IMR-90 (cell line): ENCODE results near the gene SPRR3. TPM values are rescaled to one million over a fixed set of nuclear protein-coding genes. Genes with fewer than 3 reads are reported as not detected.

Experiments
- ATAC-seq: fragments of 200-7000 bp; cut with Tn5 transposase; 2 replicates; pipeline ENCODE4 v1.9.1; 2020; ENCODE audit warnings: low read depth, mild to moderate bottlenecking, moderate library complexity
- BruUV-seq: library from RNA; stranded (reverse); fragments of 400-500 nt; replicated peaks from 2 replicates; lab custom pipeline; 2021; lab: Mats Ljungman, UMichigan
- CTCF ChIA-PET: fragments of 300-600 bp; formaldehyde crosslinking; extraction: SDS; loops from one replicate; lab custom pipeline; 2021; ENCODE audit warnings: antibody characterized with exemption; lab: Yijun Ruan, JAX
- POLR2A ChIA-PET: fragments of 300-600 bp; sonication (Branson Sonifier 250); formaldehyde crosslinking; loops from one replicate; lab custom pipeline; 2022; ENCODE audit warnings: antibody characterized with exemption; ENCODE audit not compliant: unreplicated experiment; lab: Charles Lee
- DNase-seq: peaks from one replicate; pipeline ENCODE4 v3.0.0; 2013
- H2AFZ ChIP-seq: replicated peaks from 2 replicates; pipeline ENCODE3; 2013; ENCODE audit warnings: low read length, mild to moderate bottlenecking; ENCODE audit not compliant: poor library complexity
- H2AK5ac ChIP-seq: 2 replicates; pipeline ENCODE4 v1.6.1; 2013; ENCODE audit warnings: low read depth, low read length, inconsistent platforms
- H2AK9ac ChIP-seq: replicated peaks from 2 replicates; pipeline ENCODE3; 2013; ENCODE audit warnings: mild to moderate bottlenecking, low read depth, low read length, moderate library complexity; ENCODE audit not compliant: poor library complexity
- H2BK120ac ChIP-seq: 2 replicates; pipeline ENCODE4 v1.6.1; 2013; ENCODE audit warnings: low read depth, low read length, inconsistent platforms
- H2BK15ac ChIP-seq: 3 replicates; pipeline ENCODE4 v1.6.1; 2013; ENCODE audit warnings: low read depth, low read length, inconsistent platforms
- H2BK20ac ChIP-seq: 2 replicates; pipeline ENCODE4 v1.6.1; 2013; ENCODE audit warnings: low read depth, mild to moderate bottlenecking, inconsistent platforms, low read length, moderate library complexity
- H2BK5ac ChIP-seq: 2 replicates; pipeline ENCODE4 v1.6.1; 2013; ENCODE audit warnings: mild to moderate bottlenecking, low read depth, low read length, inconsistent platforms; ENCODE audit not compliant: poor library complexity, severe bottlenecking
- H3K14ac ChIP-seq: replicated peaks from 2 replicates; pipeline ENCODE4 v1.6.1; 2013; ENCODE audit warnings: low read depth, low read length, inconsistent platforms
- H3K18ac ChIP-seq: 2 replicates; pipeline ENCODE4 v1.6.1; 2013; ENCODE audit warnings: low read depth, low read length, control low read depth
- H3K23ac ChIP-seq: 2 replicates; pipeline ENCODE4 v1.6.1; 2013; ENCODE audit warnings: low read depth, low read length, inconsistent platforms
- H3K27ac ChIP-seq: 2 replicates; pipeline ENCODE4 v1.5.1; 2013; ENCODE audit warnings: mild to moderate bottlenecking, control low read depth, low read length; ENCODE audit not compliant: insufficient read depth
- H3K27me3 ChIP-seq: 2 replicates; pipeline ENCODE4 v1.6.1; 2013; ENCODE audit warnings: low read length; ENCODE audit not compliant: control insufficient read depth, insufficient read depth
- H3K36me3 ChIP-seq: 2 replicates; pipeline ENCODE4 v1.6.1; 2013; ENCODE audit warnings: low read length, mixed read lengths; ENCODE audit not compliant: control insufficient read depth, insufficient read depth
- H3K4ac ChIP-seq: 2 replicates; pipeline ENCODE4 v1.6.1; 2013; ENCODE audit warnings: low read depth, low read length, inconsistent platforms
- H3K4me1 ChIP-seq: 2 replicates; pipeline ENCODE4 v1.6.1; 2013; ENCODE audit warnings: low read length, mixed read lengths; ENCODE audit not compliant: control insufficient read depth, insufficient read depth
- H3K4me2 ChIP-seq: 2 replicates; pipeline ENCODE4 v1.6.1; 2013; ENCODE audit warnings: low read depth, mild to moderate bottlenecking, control low read depth, low read length, moderate library complexity
- H3K4me3 ChIP-seq: 2 replicates; pipeline ENCODE4 v1.5.1; 2013; ENCODE audit warnings: low read depth, mild to moderate bottlenecking, control low read depth, low read length, moderate library complexity; ENCODE audit not compliant: insufficient read depth
- H3K56ac ChIP-seq: 2 replicates; pipeline ENCODE4 v1.6.1; 2013; ENCODE audit warnings: low read length, inconsistent platforms; ENCODE audit not compliant: insufficient read depth; ENCODE audit errors: extremely low read depth
- H3K79me1 ChIP-seq, 2 experiments: 2 replicates each; pipeline ENCODE4 v1.6.1; 2013; ENCODE audit warnings: low read length in 2 of 2, inconsistent platforms in 1 of 2, low read depth in 1 of 2
- H3K9ac ChIP-seq: 2 replicates; pipeline ENCODE4 v1.6.1; 2013; ENCODE audit warnings: low read depth, low read length, control low read depth
- H3K9me1 ChIP-seq: 2 replicates; pipeline ENCODE4 v1.6.1; 2013; ENCODE audit warnings: low read length, inconsistent platforms; ENCODE audit not compliant: insufficient read depth
- H3K9me3 ChIP-seq: 2 replicates; pipeline ENCODE4 v1.6.1; 2013; ENCODE audit warnings: low read length; ENCODE audit not compliant: control insufficient read depth, insufficient read depth
- H4K20me1 ChIP-seq: 2 replicates; pipeline ENCODE4 v1.6.1; 2013; ENCODE audit warnings: low read length, inconsistent platforms; ENCODE audit not compliant: insufficient read depth
- H4K5ac ChIP-seq: 2 replicates; pipeline ENCODE4 v1.6.1; 2013; ENCODE audit warnings: mild to moderate bottlenecking, low read depth, low read length, control low read depth
- H4K8ac ChIP-seq, 2 experiments: 2 replicates each; pipeline ENCODE4 v1.6.1; 2013; ENCODE audit warnings: low read depth in 2 of 2, low read length in 2 of 2, control low read depth in 1 of 2, inconsistent platforms in 1 of 2
- H4K91ac ChIP-seq: 2 replicates; pipeline ENCODE4 v1.6.1; 2013; ENCODE audit warnings: low read depth, low read length, inconsistent platforms; ENCODE audit not compliant: insufficient read depth
- BHLHE40 ChIP-seq: fragments of 150-350 bp; IDR thresholded peaks from 2 replicates; pipeline ENCODE4 v1.6.1; 2016; ENCODE audit warnings: mild to moderate bottlenecking, low read depth, low read length
- FOS ChIP-seq: fragments of 150-350 bp; IDR thresholded peaks from 2 replicates; pipeline ENCODE4 v1.6.1; 2016; ENCODE audit warnings: low read depth, low read length
- MXI1 ChIP-seq: IDR thresholded peaks from 2 replicates; pipeline ENCODE4 v1.6.1; 2012; ENCODE audit warnings: low read depth, mild to moderate bottlenecking, low read length, moderate library complexity, borderline replicate concordance
- NFE2L2 ChIP-seq: fragments of 150-350 bp; IDR thresholded peaks from 2 replicates; pipeline ENCODE4 v1.6.1; 2016; ENCODE audit warnings: low read depth, mild to moderate bottlenecking, low read length
- POLR2A ChIP-seq: IDR thresholded peaks from 2 replicates; pipeline ENCODE4 v1.6.1; 2012; ENCODE audit warnings: mild to moderate bottlenecking, low read depth, low read length
- SMC3 ChIP-seq: fragments of 150-350 bp; IDR thresholded peaks from 2 replicates; pipeline ENCODE4 v1.6.1; 2016; ENCODE audit warnings: low read depth, mild to moderate bottlenecking, antibody characterized with exemption, low read length, moderate library complexity
- WGBS, 2 experiments: methylation state at CpG; one replicate each; pipeline versions ENCODE4 v1.1.5 to v1.1.7; 2013; ENCODE audit warnings: missing lambda C conversion rate in 2 of 2; ENCODE audit not compliant: insufficient read length in 1 of 2; ENCODE audit errors: extremely low coverage in 2 of 2; 5-methylcytosine and 5-hydroxymethylcytosine counted together
- dilution Hi-C: fragments of 300-500 bp; cut with HindIII; formaldehyde crosslinking; loops from one replicate; pipeline ENCODE4 v1.14.3; 2018; ENCODE audit warnings: low sequenced_read_pairs; ENCODE audit not compliant: unreplicated experiment
- in situ Hi-C: fragments of 300-500 bp; cut with MboI; formaldehyde crosslinking; loops from 3 replicates; pipeline ENCODE4 v1.14.3; 2019; ENCODE audit warnings: low sequenced_read_pairs, inconsistent platforms, mixed read lengths
- intact Hi-C: fragments of 100-400 bp; cut with micrococcal nuclease; formaldehyde crosslinking; loops from 2 replicates; pipeline ENCODE4 v1.10.0; 2022
- polyA plus RNA-seq, 3 experiments: library from polyadenylated mRNA; depleted of rRNA; stranded (reverse); fragments of >200 nt; gene quantifications; 2 replicates each; pipeline ENCODE4 v1.2.3, GENCODE V29; 2012; ENCODE audit warnings: low replicate concordance in 1 of 3
- total RNA-seq: library from RNA; depleted of rRNA; stranded (reverse); fragments of >200 nt; gene quantifications from 2 replicates; pipeline ENCODE4 v1.2.3, GENCODE V29; 2012

SPRR3 gene
- total and polyA plus RNA-seq, 2 of the 4 experiments (the other 2 are of a cell fraction): not detected

DNA sequence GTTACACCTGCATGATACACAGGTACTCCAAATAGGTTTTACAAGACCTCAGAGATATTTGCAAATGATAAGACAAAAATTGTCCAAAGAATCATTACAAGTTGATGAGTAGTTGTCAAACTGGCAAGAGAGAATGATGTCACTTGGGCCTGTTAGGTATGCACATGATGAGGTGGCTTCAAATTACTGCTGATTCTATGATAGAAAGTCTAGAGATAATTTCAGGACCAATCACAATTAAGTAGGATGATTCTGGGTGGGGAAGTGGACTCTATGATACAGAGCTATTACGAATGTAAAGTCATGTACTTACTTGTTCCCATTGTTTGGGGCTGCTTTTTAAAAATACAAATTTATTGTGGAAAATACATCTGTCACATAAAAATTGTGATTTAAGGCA is 24.2 kb downstream of the SPRR3 start:
- TF ChIP-seq FOS: no peak
- TF ChIP-seq MXI1: no peak
- TF ChIP-seq POLR2A: no peak
- TF ChIP-seq SMC3: no peak
- TF ChIP-seq NFE2L2: no peak
- TF ChIP-seq BHLHE40: no peak
- H3K4ac ChIP-seq: no peak overlapping the region
- H4K8ac ChIP-seq: no peak overlapping the region
- H3K27me3 ChIP-seq: no peaks in the 10 kb centered on the region
- no peak overlapping the region for H2AFZ ChIP-seq
- no peak overlapping the region for H3K18ac ChIP-seq
- H2AK5ac ChIP-seq: no peak overlapping the region
- ATAC-seq (no peak), DNase-seq (no peak)
- no peaks in the 10 kb centered on the region for H3K9me3 ChIP-seq
- no peak overlapping the region for H3K23ac ChIP-seq
- BruUV-seq: no TSS peak
- H2BK20ac ChIP-seq: no peak overlapping the region
- H2BK5ac ChIP-seq: no peak overlapping the region
- H3K9me1 ChIP-seq: no peaks in the 10 kb centered on the region
- dilution Hi-C loops: no loop called here
- POLR2A ChIA-PET: no interaction called here
- H3K79me1 ChIP-seq: no peaks in the 10 kb centered on the region
- H3K9ac ChIP-seq: no peak overlapping the region
- H3K4me3 ChIP-seq: no peak overlapping the region
- no peaks in the 10 kb centered on the region for H3K4me1 ChIP-seq
- no CpG with 5 or more reads among the region's 1 CpG for WGBS, 2 experiments
- no peak overlapping the region for H4K5ac ChIP-seq
- no peak overlapping the region for H3K56ac ChIP-seq
- CTCF ChIA-PET: interaction anchor here (0.6 to 0.7 kb wide), 2 partner anchors 42 to 941 kb away, joined by 3 read pairs; no protein-coding TSS in a partner anchor
- H3K14ac ChIP-seq: no peak overlapping the region
- no peak overlapping the region for H3K27ac ChIP-seq
- no peak overlapping the region for H3K4me2 ChIP-seq
- H4K20me1 ChIP-seq: no peaks in the 10 kb centered on the region
- no peak overlapping the region for H4K91ac ChIP-seq
- intact Hi-C loops: no loop called here
- H2BK15ac ChIP-seq: no peak overlapping the region
- no peak overlapping the region for H2AK9ac ChIP-seq
- H2BK120ac ChIP-seq: no peak overlapping the region
- in situ Hi-C loops: no loop called here
- no peaks in the 10 kb centered on the region for H3K36me3 ChIP-seq
